Tibial nerve (tissue), 3 donors: ENCODE data around the gene STN1.

Experiments used
- CTCF ChIP-seq, 5 experiments: fragments of 200-600 bp in 3 of 5; fragments of 450-650 bp in 2 of 5; sonication (generic) in 3 of 5; IDR thresholded peaks; one replicate each; pipeline ENCODE4 v1.5.1; 2016 to 2019; ENCODE audit warnings: antibody characterized with exemption in 5 of 5, mild to moderate bottlenecking in 3 of 5, moderate library complexity in 2 of 5
- POLR2A ChIP-seq, 2 donors: fragments of 450-650 bp; IDR thresholded peaks; one replicate each; pipeline ENCODE4 v1.6.1; 2017; ENCODE audit warnings: antibody characterized with exemption in 2 of 2, mild to moderate bottlenecking in 2 of 2, moderate library complexity in 2 of 2

DNA sequence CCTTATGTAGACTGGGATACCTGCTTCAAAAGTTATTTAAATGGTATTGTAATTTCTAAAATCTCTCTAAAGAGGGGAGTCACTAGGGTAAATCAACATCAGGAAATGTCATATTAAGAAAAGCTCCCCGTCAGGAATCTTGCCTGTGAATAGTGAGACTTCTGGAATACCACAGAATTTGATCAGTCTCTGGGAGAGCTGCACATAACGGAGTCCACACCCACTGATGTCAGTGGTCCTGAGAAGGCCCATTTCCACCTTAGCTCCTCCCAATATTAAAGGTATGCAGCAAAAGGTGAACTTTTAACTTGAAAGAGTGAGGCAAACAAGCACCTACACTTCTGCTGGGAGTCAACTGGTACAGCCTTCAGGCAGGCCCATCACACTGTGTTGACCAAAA is 27.3 kb downstream of the STN1 start:
- TF ChIP-seq CTCF (IDR thresholded peaks at IDR 0.05): no peak
- TF ChIP-seq POLR2A (IDR thresholded peaks at IDR 0.05): no peak
